Epithelial cell of proximal tubule (primary cell): ENCODE data around the gene TMEM163. TPM values are rescaled to one million over a fixed set of nuclear protein-coding genes. Genes with fewer than 3 reads are reported as not detected.

Experiments used
- DNase-seq: peaks from one replicate; pipeline ENCODE4 v3.0.0-alpha.2; 2011; ENCODE audit warnings: low read depth
- H3K4me3 ChIP-seq: 2 replicates; pipeline ENCODE4 v1.5.1; 2011; ENCODE audit warnings: low read depth, mild to moderate bottlenecking, low read length
- CTCF ChIP-seq: conservative IDR thresholded peaks from 2 replicates; pipeline ENCODE4 v1.5.1; 2012; ENCODE audit warnings: low read depth, mild to moderate bottlenecking, low read length
- total RNA-seq: library from RNA; depleted of rRNA; stranded (reverse); fragments of >200 nt; gene quantifications from 2 replicates; pipeline ENCODE4 v1.2.3, GENCODE V29; 2015

Gene TMEM163
- total RNA-seq, 1 donor from 2014 or later, result 0.40 TPM

GRCh38 chr2:134453973-134454372, 264.8 kb downstream of the TMEM163 start:
- no peak for TF ChIP-seq CTCF
- DNase-seq, result no peak
- no peak overlapping the region for H3K4me3 ChIP-seq

GRCh38 chr2:134453476-134453875, 265.3 kb downstream of the TMEM163 start:
- no peak for DNase-seq
- TF ChIP-seq CTCF, result no peak
- H3K4me3 ChIP-seq, result no peak overlapping the region

GRCh38 chr2:134452042-134452733, 266.6 kb downstream of the TMEM163 start:
- no peak overlapping the region for H3K4me3 ChIP-seq
- no peak for TF ChIP-seq CTCF
- no peak for DNase-seq

- DNase-seq, result no peak
- no peak for TF ChIP-seq CTCF
- no peak overlapping the region for H3K4me3 ChIP-seq
Observed at GRCh38 chr2:134451347-134451630, 267.5 kb downstream of the TMEM163 start.

GRCh38 chr2:134449751-134450513, 268.9 kb downstream of the TMEM163 start:
- DNase-seq, result no peak
- no peak overlapping the region for H3K4me3 ChIP-seq
- TF ChIP-seq CTCF, result no peak

- DNase-seq, result no peak
- no peak for TF ChIP-seq CTCF
Observed at GRCh38 chr2:134449157-134449556, 269.6 kb downstream of the TMEM163 start.

GRCh38 chr2:134448650-134449049, 270.1 kb downstream of the TMEM163 start:
- TF ChIP-seq CTCF, result no peak
- DNase-seq, result no peak
- no peak overlapping the region for H3K4me3 ChIP-seq

More at GRCh38 chr2:134449157-134449556, 269.6 kb downstream of the TMEM163 start:
- no peak overlapping the region for H3K4me3 ChIP-seq
